K562 (cell line): ENCODE results near the gene ERCC4. TPM values are rescaled to one million over a fixed set of nuclear protein-coding genes. Genes with fewer than 3 reads are reported as not detected.

Experiments used
- polyA plus RNA-seq, 8 experiments: library from polyadenylated mRNA; depleted of rRNA in 4 of 8; stranded (reverse) in 5 of 8; unstranded in 3 of 8; fragments of >200 nt; fragmentation: Nextera tagmentation in 2 of 8; fragmentation: Illumina TruSeq in 1 of 8; extraction: Ambion mirVana in 2 of 8; extraction: Trizol in 1 of 8; gene quantifications; 2 replicates each; pipeline versions ENCODE4 v1.2.1 to v1.2.3, GENCODE V29; 2011 to 2014; ENCODE audit warnings: inconsistent platforms in 1 of 8, missing spikeins in 1 of 8
- total RNA-seq, 7 experiments: library from RNA; depleted of rRNA in 6 of 7; stranded (reverse); fragments of >200 nt in 6 of 7; fragmentation: Illumina TruSeq in 2 of 7; extraction: Trizol in 2 of 7; gene quantifications; 2 replicates each; pipeline versions ENCODE4 v1.2.1 to v1.2.3, GENCODE V29; 2011 to 2021; ENCODE audit warnings: low replicate concordance in 1 of 7
- TF ChIP-seq, protein P1 (sequence below): fragments of 200-600 bp; sonication (generic); IDR thresholded peaks from one replicate; pipeline ENCODE4 v1.6.1; 2012; ENCODE audit warnings: mild to moderate bottlenecking, low read depth, low read length, inconsistent platforms
- TF ChIP-seq, protein P2 (sequence below), 2 experiments: fragments of 450-650 bp in 1 of 2; sonication (generic) in 1 of 2; formaldehyde crosslinking in 1 of 2; IDR thresholded peaks; 2 replicates each; pipeline versions ENCODE4 v1.7.1 to v1.9.0; 2016 to 2022; ENCODE audit warnings: inconsistent platforms in 1 of 2, mild to moderate bottlenecking in 1 of 2, missing genetic modification reagents in 1 of 2
- TF ChIP-seq, protein P3 (sequence below): sonication (generic); formaldehyde crosslinking; IDR thresholded peaks from 2 replicates; pipeline ENCODE4 v1.9.0; 2022; ENCODE audit warnings: mild to moderate bottlenecking, missing genetic modification reagents

Gene ERCC4
- total and polyA plus RNA-seq, 9 of the 15 experiments (the other 6 are each of a cell fraction or from before 2014, with no cell fraction given): 3.7 to 10.5 (median 6.0) TPM

DNA sequence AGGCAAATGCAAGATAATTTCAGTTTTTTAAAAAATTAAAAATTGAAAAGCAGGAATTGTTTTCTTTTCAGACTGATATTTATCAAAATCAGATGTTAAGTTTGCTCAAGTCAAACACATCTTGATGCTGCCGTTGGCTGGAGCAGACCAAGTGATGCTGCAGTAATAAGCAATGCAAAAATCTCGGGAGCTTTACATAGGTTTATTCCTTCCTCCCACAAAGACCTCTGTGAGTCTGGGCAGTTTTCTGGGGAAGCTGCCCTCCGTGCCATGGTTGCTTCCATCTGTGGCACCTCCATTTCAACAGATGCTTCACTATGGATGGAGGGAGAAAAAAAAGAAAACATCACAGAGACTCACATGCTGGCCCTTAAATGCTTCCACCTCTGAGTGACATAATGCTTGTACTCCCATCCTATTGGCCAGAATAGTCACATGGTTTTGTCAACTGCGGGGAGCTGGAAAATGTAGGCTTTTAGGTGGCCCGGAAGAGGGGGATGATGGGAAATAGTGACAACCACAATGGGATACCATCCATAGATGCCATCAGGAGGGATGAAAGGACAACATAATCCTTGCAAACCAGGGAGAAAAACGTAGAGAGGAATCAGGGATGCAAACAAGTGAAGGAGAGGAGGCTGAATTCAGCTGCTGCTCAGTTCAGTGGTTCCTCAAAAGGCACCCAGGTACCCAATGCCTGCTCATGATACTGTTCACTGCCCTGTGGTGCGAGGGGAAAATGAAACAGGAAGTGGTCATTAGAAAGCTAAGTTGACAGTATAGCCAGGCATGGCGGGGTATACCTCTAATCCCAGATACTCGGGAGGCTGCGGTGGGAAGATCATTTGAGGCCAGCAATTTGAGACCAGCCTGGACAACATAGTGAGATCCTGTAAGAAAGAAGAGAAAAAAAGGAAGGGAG lies 13.5 kb upstream of the ERCC4 start (continued):
- TF ChIP-seq, protein P1, sequence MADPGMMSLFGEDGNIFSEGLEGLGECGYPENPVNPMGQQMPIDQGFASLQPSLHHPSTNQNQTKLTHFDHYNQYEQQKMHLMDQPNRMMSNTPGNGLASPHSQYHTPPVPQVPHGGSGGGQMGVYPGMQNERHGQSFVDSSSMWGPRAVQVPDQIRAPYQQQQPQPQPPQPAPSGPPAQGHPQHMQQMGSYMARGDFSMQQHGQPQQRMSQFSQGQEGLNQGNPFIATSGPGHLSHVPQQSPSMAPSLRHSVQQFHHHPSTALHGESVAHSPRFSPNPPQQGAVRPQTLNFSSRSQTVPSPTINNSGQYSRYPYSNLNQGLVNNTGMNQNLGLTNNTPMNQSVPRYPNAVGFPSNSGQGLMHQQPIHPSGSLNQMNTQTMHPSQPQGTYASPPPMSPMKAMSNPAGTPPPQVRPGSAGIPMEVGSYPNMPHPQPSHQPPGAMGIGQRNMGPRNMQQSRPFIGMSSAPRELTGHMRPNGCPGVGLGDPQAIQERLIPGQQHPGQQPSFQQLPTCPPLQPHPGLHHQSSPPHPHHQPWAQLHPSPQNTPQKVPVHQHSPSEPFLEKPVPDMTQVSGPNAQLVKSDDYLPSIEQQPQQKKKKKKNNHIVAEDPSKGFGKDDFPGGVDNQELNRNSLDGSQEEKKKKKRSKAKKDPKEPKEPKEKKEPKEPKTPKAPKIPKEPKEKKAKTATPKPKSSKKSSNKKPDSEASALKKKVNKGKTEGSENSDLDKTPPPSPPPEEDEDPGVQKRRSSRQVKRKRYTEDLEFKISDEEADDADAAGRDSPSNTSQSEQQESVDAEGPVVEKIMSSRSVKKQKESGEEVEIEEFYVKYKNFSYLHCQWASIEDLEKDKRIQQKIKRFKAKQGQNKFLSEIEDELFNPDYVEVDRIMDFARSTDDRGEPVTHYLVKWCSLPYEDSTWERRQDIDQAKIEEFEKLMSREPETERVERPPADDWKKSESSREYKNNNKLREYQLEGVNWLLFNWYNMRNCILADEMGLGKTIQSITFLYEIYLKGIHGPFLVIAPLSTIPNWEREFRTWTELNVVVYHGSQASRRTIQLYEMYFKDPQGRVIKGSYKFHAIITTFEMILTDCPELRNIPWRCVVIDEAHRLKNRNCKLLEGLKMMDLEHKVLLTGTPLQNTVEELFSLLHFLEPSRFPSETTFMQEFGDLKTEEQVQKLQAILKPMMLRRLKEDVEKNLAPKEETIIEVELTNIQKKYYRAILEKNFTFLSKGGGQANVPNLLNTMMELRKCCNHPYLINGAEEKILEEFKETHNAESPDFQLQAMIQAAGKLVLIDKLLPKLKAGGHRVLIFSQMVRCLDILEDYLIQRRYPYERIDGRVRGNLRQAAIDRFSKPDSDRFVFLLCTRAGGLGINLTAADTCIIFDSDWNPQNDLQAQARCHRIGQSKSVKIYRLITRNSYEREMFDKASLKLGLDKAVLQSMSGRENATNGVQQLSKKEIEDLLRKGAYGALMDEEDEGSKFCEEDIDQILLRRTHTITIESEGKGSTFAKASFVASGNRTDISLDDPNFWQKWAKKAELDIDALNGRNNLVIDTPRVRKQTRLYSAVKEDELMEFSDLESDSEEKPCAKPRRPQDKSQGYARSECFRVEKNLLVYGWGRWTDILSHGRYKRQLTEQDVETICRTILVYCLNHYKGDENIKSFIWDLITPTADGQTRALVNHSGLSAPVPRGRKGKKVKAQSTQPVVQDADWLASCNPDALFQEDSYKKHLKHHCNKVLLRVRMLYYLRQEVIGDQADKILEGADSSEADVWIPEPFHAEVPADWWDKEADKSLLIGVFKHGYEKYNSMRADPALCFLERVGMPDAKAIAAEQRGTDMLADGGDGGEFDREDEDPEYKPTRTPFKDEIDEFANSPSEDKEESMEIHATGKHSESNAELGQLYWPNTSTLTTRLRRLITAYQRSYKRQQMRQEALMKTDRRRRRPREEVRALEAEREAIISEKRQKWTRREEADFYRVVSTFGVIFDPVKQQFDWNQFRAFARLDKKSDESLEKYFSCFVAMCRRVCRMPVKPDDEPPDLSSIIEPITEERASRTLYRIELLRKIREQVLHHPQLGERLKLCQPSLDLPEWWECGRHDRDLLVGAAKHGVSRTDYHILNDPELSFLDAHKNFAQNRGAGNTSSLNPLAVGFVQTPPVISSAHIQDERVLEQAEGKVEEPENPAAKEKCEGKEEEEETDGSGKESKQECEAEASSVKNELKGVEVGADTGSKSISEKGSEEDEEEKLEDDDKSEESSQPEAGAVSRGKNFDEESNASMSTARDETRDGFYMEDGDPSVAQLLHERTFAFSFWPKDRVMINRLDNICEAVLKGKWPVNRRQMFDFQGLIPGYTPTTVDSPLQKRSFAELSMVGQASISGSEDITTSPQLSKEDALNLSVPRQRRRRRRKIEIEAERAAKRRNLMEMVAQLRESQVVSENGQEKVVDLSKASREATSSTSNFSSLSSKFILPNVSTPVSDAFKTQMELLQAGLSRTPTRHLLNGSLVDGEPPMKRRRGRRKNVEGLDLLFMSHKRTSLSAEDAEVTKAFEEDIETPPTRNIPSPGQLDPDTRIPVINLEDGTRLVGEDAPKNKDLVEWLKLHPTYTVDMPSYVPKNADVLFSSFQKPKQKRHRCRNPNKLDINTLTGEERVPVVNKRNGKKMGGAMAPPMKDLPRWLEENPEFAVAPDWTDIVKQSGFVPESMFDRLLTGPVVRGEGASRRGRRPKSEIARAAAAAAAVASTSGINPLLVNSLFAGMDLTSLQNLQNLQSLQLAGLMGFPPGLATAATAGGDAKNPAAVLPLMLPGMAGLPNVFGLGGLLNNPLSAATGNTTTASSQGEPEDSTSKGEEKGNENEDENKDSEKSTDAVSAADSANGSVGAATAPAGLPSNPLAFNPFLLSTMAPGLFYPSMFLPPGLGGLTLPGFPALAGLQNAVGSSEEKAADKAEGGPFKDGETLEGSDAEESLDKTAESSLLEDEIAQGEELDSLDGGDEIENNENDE: no peak
- TF ChIP-seq, protein P2, sequence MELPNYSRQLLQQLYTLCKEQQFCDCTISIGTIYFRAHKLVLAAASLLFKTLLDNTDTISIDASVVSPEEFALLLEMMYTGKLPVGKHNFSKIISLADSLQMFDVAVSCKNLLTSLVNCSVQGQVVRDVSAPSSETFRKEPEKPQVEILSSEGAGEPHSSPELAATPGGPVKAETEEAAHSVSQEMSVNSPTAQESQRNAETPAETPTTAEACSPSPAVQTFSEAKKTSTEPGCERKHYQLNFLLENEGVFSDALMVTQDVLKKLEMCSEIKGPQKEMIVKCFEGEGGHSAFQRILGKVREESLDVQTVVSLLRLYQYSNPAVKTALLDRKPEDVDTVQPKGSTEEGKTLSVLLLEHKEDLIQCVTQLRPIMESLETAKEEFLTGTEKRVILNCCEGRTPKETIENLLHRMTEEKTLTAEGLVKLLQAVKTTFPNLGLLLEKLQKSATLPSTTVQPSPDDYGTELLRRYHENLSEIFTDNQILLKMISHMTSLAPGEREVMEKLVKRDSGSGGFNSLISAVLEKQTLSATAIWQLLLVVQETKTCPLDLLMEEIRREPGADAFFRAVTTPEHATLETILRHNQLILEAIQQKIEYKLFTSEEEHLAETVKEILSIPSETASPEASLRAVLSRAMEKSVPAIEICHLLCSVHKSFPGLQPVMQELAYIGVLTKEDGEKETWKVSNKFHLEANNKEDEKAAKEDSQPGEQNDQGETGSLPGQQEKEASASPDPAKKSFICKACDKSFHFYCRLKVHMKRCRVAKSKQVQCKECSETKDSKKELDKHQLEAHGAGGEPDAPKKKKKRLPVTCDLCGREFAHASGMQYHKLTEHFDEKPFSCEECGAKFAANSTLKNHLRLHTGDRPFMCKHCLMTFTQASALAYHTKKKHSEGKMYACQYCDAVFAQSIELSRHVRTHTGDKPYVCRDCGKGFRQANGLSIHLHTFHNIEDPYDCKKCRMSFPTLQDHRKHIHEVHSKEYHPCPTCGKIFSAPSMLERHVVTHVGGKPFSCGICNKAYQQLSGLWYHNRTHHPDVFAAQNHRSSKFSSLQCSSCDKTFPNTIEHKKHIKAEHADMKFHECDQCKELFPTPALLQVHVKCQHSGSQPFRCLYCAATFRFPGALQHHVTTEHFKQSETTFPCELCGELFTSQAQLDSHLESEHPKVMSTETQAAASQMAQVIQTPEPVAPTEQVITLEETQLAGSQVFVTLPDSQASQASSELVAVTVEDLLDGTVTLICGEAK (IDR thresholded peaks at IDR 0.05): 0 out of 2 replicates have a peak, but pooled peaks have one; percentile 14
- TF ChIP-seq, protein P2 (CRISPR knock-in tag; IDR thresholded peaks at IDR 0.05): no peak
- TF ChIP-seq, protein P3, sequence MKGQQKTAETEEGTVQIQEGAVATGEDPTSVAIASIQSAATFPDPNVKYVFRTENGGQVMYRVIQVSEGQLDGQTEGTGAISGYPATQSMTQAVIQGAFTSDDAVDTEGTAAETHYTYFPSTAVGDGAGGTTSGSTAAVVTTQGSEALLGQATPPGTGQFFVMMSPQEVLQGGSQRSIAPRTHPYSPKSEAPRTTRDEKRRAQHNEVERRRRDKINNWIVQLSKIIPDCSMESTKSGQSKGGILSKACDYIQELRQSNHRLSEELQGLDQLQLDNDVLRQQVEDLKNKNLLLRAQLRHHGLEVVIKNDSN (CRISPR knock-in tag): 0 out of 2 replicates have a peak, but pooled peaks have one; percentile 26
